ENCODE data around the gene RAP1GAP2.
"Not testable (repeated sequence)": the region's sequence is repeated elsewhere in the genome, so short reads cannot be mapped to it uniquely, and the experiment has no call there.

RAP1GAP2 gene

GRCh38 chr17:2885733-2886132 lies 89.5 kb downstream of the RAP1GAP2 start:
- TF ChIP-seq PAX5 (IDR thresholded peaks at IDR 0.05; ENCODE audit: insufficient read depth, low read length, severe bottlenecking) (no peak), SPI1 (IDR thresholded peaks at IDR 0.05; ENCODE audit: low read depth, low read length) (no peak), POLR2AphosphoS5 (IDR thresholded peaks at IDR 0.05; ENCODE audit: low read depth, low read length) (no peak), TAF1 (IDR thresholded peaks at IDR 0.05; ENCODE audit: low read depth, low read length) (no peak), POU2F2 (IDR thresholded peaks at IDR 0.05; ENCODE audit: low read depth, low read length) (no peak), POLR2A (IDR thresholded peaks at IDR 0.05; ENCODE audit: low read depth, low read length) (no peak)
- FAIRE-seq (no peak), DNase-seq (ENCODE audit: insufficient read length, low spot score) (no peak)

GRCh38 chr17:2888326-2888725 lies 92.1 kb downstream of the RAP1GAP2 start:
- FAIRE-seq (no peak), DNase-seq (ENCODE audit: insufficient read length, low spot score) (no peak)
- TF ChIP-seq POLR2A (IDR thresholded peaks at IDR 0.05; ENCODE audit: low read depth, low read length) (no peak), POU2F2 (IDR thresholded peaks at IDR 0.05; ENCODE audit: low read depth, low read length) (no peak), SPI1 (IDR thresholded peaks at IDR 0.05; ENCODE audit: low read depth, low read length) (no peak), TAF1 (IDR thresholded peaks at IDR 0.05; ENCODE audit: low read depth, low read length) (no peak), POLR2AphosphoS5 (IDR thresholded peaks at IDR 0.05; ENCODE audit: low read depth, low read length) (no peak), PAX5 (IDR thresholded peaks at IDR 0.05; ENCODE audit: insufficient read depth, low read length, severe bottlenecking) (no peak)

- DNase-seq (ENCODE audit: insufficient read length, low spot score) (no peak), FAIRE-seq (no peak)
- no peak for TF ChIP-seq POLR2AphosphoS5 (IDR thresholded peaks at IDR 0.05; ENCODE audit: low read depth, low read length)
- TF ChIP-seq PAX5 (IDR thresholded peaks at IDR 0.05; ENCODE audit: insufficient read depth, low read length, severe bottlenecking): no peak
- TF ChIP-seq TAF1 (IDR thresholded peaks at IDR 0.05; ENCODE audit: low read depth, low read length): no peak
- no peak for TF ChIP-seq POLR2A (IDR thresholded peaks at IDR 0.05; ENCODE audit: low read depth, low read length)
- no peak for TF ChIP-seq POU2F2 (IDR thresholded peaks at IDR 0.05; ENCODE audit: low read depth, low read length)
Measured at GRCh38 chr17:2889256-2889655, 93.0 kb downstream of the RAP1GAP2 start.

- not testable (repeated sequence) for FAIRE-seq; DNase-seq (ENCODE audit: insufficient read length, low spot score)
Measured at GRCh38 chr17:2890778-2891177, 94.5 kb downstream of the RAP1GAP2 start.

DNA sequence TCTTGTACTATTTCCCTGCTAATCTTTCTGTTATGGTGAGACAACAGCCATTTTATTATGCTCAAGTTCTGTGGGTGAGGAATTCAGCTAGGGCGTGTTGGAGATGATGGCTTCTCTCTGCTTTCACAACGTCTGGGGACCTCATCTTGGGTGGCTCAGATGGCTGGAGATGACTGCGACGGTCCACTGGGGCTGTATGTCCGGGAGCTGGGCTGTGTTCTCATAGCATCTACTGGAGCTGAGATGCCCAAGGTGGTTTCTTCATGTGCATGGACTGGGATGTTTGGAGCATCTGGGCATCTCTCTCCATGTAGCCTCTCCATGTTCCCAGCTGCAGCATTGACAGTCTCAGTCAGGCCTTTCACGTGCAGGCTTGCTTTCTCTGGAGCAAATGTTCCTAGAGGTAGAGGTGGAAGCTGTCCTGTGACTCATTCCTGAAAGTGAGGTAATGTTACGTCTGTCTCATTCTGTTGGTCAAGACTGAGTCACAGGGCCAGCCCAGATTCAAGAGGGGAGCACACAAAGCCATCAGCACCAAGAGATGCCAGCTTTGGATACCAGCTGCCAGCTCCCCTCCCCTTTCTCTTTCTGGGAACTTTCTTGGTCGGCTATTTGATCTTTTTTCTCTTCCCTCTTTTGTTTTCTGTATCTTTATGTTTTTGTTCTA lies 96.2 kb downstream of the RAP1GAP2 start:
- DNase-seq (ENCODE audit: insufficient read length, low spot score) (no peak), FAIRE-seq (no peak)
- TF ChIP-seq PAX5 (IDR thresholded peaks at IDR 0.05; ENCODE audit: insufficient read depth, low read length, severe bottlenecking): no peak
- no peak for TF ChIP-seq TAF1 (IDR thresholded peaks at IDR 0.05; ENCODE audit: low read depth, low read length)
- TF ChIP-seq POU2F2 (IDR thresholded peaks at IDR 0.05; ENCODE audit: low read depth, low read length): no peak
- TF ChIP-seq POLR2AphosphoS5 (IDR thresholded peaks at IDR 0.05; ENCODE audit: low read depth, low read length): no peak

- TF ChIP-seq POLR2A (IDR thresholded peaks at IDR 0.05; ENCODE audit: low read depth, low read length): no peak
- TF ChIP-seq POLR2AphosphoS5 (IDR thresholded peaks at IDR 0.05; ENCODE audit: low read depth, low read length): no peak
- TF ChIP-seq SPI1 (IDR thresholded peaks at IDR 0.05; ENCODE audit: low read depth, low read length): no peak
- TF ChIP-seq POU2F2 (IDR thresholded peaks at IDR 0.05; ENCODE audit: low read depth, low read length): no peak
- TF ChIP-seq TAF1 (IDR thresholded peaks at IDR 0.05; ENCODE audit: low read depth, low read length): no peak
- no peak for TF ChIP-seq PAX5 (IDR thresholded peaks at IDR 0.05; ENCODE audit: insufficient read depth, low read length, severe bottlenecking)
- FAIRE-seq: no peak
- no peak for DNase-seq (ENCODE audit: insufficient read length, low spot score)
Measured at GRCh38 chr17:2893422-2893914, 97.2 kb downstream of the RAP1GAP2 start.

- no peak for TF ChIP-seq TAF1 (IDR thresholded peaks at IDR 0.05; ENCODE audit: low read depth, low read length)
- TF ChIP-seq SPI1 (IDR thresholded peaks at IDR 0.05; ENCODE audit: low read depth, low read length): no peak
- DNase-seq (ENCODE audit: insufficient read length, low spot score): no peak
- no peak for FAIRE-seq
Measured at GRCh38 chr17:2894782-2895181, 98.5 kb downstream of the RAP1GAP2 start.

- TF ChIP-seq PAX5 (IDR thresholded peaks at IDR 0.05; ENCODE audit: insufficient read depth, low read length, severe bottlenecking) (no peak), POLR2AphosphoS5 (IDR thresholded peaks at IDR 0.05; ENCODE audit: low read depth, low read length) (no peak), SPI1 (IDR thresholded peaks at IDR 0.05; ENCODE audit: low read depth, low read length) (no peak), TAF1 (IDR thresholded peaks at IDR 0.05; ENCODE audit: low read depth, low read length) (no peak), POU2F2 (IDR thresholded peaks at IDR 0.05; ENCODE audit: low read depth, low read length) (no peak), POLR2A (IDR thresholded peaks at IDR 0.05; ENCODE audit: low read depth, low read length) (no peak)
- no peak for FAIRE-seq
- no peak for DNase-seq (ENCODE audit: insufficient read length, low spot score)
Measured at GRCh38 chr17:2897605-2898004, 101.4 kb downstream of the RAP1GAP2 start.

DNA sequence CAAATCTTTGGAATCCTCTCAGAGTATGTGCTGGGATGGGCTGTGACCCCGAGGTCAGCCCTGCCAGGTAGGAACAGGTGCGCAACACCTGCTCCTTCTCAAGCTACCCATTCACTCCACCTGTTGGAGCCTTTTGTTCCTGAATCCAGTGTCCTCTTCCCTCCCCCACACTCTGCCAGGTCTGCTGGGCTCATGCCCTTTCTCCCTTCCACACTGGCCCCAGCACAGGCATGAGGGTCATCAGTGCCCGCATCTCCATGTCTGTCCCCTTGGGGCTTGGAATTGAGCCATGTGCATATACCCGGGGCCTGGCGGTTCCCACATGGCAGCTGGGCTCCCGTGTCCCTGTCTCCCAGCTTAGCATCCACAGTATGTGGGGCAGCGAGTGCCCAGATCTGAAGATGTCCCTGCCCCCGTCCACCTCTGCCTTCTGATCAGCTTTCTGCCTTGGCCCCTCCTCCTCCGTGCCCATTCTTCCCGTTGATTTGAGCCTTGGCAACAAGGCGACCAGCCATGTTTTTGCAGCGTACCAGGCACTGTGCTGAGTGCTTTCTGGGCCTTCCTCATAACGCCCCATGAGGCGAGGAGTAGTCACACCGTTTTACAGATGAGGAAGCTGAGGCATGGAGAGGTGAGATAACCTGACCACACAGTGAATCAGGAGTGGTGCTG lies 102.2 kb downstream of the RAP1GAP2 start:
- no peak for TF ChIP-seq POLR2AphosphoS5 (IDR thresholded peaks at IDR 0.05; ENCODE audit: low read depth, low read length)
- TF ChIP-seq SPI1 (IDR thresholded peaks at IDR 0.05; ENCODE audit: low read depth, low read length): no peak
- no peak for TF ChIP-seq POU2F2 (IDR thresholded peaks at IDR 0.05; ENCODE audit: low read depth, low read length)
- no peak for TF ChIP-seq PAX5 (IDR thresholded peaks at IDR 0.05; ENCODE audit: insufficient read depth, low read length, severe bottlenecking)
- TF ChIP-seq TAF1 (IDR thresholded peaks at IDR 0.05; ENCODE audit: low read depth, low read length): no peak
- TF ChIP-seq POLR2A (IDR thresholded peaks at IDR 0.05; ENCODE audit: low read depth, low read length): no peak
- DNase-seq (ENCODE audit: insufficient read length, low spot score) (no peak), FAIRE-seq (no peak)

- DNase-seq (ENCODE audit: insufficient read length, low spot score) (no peak), FAIRE-seq (no peak)
- TF ChIP-seq POU2F2 (IDR thresholded peaks at IDR 0.05; ENCODE audit: low read depth, low read length) (no peak), POLR2AphosphoS5 (IDR thresholded peaks at IDR 0.05; ENCODE audit: low read depth, low read length) (no peak), SPI1 (IDR thresholded peaks at IDR 0.05; ENCODE audit: low read depth, low read length) (no peak), PAX5 (IDR thresholded peaks at IDR 0.05; ENCODE audit: insufficient read depth, low read length, severe bottlenecking) (no peak), POLR2A (IDR thresholded peaks at IDR 0.05; ENCODE audit: low read depth, low read length) (no peak), TAF1 (IDR thresholded peaks at IDR 0.05; ENCODE audit: low read depth, low read length) (no peak)
Measured at GRCh38 chr17:2899906-2900305, 103.7 kb downstream of the RAP1GAP2 start.
